Bone marrow (tissue), 2 donors: ENCODE results near the gene ARPC5L.
"Not testable (repeated sequence)": the region's sequence is repeated elsewhere in the genome, so short reads cannot be mapped to it uniquely, and the experiment has no call there.

Source experiments
- DNase-seq, 2 donors: peaks; one replicate each; lab custom pipeline; 2025; lab: John Stamatoyannopoulos, UW

ARPC5L gene

DNA sequence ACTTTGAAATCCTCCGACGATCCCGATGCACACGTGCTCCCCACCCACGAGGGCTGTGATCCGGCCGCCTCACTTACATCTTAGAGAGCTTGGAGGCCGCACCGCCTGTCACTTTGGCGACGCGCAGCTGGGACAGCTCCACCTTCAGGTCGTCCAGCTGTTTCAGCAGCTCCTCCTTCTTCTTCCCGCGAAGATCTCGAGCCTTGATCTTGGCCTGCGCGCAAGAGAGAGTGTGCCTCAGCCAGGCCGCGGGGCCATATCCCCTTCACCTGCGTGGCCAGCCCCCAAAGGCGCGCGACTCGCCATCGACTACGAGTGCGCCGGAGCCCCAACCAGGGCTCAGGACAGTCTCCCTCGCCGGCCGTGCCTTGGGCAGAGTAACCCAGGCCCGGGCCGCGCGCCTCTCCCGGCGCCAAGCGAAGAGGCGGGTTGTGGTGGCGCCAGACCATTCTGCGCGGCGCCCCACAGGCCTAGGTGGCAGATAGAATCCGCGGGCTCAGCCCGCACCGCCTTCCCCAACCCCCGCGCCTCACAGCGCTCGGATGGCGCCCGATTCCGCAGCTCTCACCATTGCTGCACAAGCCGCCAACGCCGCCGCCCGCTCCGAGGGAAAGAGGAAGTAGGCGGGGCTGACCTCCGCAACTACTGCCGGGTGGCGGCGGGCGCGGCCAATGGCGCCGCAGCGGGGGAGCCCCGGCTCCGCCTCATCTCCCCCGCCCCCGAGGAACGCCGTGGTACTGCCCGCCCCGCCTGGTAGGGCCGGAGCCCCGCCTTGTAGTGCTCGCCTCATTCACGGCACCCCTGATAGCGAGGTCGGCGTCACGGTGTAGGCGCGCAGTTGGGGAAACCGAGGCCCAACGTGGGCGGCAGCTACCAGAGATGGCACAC, at the start of gene ARPC5L, which contains the start of gene RPL35:
TSS of gene ARPC5L (plus strand) at position 789 of the 888 bp plus-strand sequence. CDS start 7,161 bp downstream, outside the sequence.
TSS of gene RPL35 (minus strand) at position 616 of the 888 bp plus-strand sequence. CDS start at position 571, 45 bp downstream.
- peak; percentile 79 to 80 for DNase-seq

DNA sequence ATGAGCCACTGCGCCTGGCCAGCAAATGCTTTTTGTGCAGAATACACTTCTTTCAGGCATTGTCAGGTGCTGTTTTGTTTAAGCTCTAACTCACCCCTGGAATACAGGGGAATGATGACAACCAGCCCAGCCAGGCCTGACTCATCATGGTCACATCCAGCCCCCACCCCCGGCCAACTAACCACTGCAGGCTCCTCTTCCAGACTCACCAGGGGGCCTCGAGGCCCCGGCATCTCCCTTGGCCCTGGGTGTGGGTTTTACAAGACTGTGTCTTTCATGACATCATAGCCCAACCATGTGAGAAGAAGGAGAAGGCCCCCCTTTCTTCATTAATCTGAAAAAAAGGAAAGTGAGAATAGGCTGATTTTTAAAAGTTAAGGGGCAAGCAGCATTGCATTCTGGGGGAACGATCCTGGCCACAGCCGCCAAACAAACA, 49.5 kb upstream of the ARPC5L start:
- DNase-seq = peak in 1 of 2 donors; percentile 14

DNA sequence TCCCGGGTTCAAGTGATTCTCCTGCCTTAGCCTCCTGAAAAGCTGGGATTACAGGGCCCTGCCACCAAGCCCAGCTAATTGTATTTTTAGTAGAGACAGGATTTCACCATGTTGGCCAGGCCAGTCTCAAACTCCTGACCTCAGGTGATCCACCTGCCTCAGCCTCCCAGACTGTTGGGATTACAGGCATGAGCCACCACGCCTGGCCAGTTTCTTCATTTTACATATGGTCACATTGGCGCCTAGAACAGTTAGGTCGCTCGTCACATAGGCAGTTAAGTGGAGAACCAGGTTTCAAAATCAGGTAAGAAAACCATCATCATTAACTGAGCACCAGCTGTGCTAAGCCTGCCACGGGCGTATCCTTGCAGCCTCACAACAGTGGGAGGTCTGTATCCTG, 48.9 kb upstream of the ARPC5L start:
- DNase-seq = no peak

DNA sequence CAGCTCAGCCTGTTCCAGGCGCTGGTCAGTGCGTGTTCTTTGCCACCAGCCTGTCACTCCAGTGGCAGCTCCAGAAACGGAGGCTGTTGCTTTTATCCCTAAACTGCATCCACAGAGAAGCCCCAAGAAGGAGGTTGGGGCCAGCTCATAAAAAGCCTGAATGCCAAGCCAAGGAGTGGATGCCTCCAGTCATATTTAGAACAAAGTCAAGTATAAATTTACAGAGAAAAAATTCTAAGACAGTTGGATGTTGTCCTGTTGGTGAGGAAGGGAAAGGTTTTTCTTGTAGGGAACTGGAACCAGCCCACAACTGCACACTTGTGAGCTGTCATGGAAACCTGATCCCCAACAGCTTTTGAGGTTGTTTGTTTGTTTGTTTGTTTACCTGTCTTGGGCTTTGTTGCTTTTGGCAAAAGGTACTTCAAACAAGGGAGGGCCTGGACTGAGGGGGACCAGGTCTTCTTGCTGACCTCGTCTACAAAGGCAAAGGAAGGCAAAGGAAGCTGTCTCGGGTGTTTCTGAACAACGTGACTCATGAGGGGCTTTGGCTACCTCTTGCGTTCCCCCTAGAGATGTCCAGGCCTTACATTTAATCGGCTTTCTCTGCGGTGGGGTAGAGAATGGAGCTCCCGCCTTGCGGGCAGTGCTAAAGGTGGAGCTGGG, 48.3 kb upstream of the ARPC5L start:
- DNase-seq = no peak

DNA sequence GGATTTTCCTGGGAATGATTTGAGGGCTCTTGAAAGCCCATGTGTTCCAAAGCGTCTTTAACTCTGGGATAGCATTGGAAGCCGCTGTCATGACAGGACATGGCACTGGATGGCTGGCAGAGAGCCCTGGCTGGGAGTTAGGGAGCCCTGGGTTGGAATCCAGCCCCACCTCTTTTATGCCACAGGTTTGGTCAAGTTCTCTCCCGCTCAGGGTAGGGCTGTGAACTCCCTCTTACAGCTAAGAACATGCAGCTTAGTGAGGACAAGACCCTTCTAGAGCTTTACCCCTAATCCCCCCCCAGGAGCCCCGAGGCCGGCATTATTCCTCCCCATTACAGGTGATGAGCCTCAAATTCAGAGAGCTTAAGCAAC, 47.8 kb upstream of the ARPC5L start:
- DNase-seq = no peak

DNA sequence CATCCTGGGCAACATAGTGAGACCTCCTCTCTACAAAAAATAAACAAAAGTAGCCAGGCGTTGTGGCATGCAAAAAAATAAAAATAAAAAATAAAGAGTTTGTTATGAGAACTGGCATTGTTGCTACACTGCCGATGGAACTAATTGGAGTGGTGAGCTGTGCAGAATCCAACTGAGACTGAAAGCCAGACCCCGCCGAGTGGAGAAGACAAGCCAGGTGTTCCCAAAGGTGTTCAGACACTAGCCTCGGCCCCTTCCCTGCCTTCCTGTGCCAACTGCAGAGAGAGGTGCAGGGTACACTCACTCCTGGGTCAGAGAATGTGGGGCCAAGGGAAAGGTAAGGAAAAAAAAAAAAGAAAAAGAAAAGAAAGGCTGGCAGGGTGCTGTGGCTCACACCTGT, 46.3 kb upstream of the ARPC5L start:
- DNase-seq = no peak

DNA sequence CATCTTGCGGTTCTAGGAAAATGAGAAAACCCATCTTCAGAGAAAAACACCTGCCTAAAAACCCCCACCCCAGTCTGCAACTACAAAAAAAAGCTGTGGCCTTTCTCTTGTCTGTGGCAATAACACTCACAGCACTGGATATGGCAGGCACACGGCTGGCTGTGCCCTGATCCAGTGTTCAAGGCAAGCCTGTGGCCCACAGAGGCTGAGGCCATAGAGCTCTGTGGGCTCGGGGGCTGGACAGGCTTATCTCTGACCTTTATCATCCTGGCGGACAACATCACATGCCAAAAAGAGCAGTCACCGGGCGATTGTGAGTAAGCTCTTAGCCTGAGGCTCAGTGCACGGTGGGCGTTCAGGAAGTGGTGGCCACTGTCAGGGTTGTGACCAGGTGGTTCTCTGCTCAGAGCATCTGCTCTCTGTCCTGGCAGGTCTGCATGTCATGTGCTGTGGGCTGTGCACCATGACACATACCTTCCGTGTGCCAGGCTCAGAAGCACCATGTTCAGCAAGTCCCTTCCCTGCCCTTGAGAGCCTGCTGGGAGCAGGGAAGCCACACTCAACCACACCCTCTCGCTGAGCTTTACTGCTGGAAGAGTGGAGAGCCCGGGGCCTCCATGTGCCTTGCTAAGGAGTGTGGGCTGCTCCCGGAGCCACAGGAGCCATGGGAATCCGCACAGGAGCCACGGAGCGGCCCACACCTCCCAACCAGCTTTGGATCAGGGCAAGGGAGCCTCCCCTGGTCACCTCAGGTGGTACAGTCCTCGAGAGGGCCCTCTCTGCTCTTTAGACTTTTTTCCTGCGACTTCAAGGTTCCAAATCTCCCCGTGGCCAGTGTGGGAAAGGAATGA, 43.3 kb upstream of the ARPC5L start:
- DNase-seq = no peak

DNA sequence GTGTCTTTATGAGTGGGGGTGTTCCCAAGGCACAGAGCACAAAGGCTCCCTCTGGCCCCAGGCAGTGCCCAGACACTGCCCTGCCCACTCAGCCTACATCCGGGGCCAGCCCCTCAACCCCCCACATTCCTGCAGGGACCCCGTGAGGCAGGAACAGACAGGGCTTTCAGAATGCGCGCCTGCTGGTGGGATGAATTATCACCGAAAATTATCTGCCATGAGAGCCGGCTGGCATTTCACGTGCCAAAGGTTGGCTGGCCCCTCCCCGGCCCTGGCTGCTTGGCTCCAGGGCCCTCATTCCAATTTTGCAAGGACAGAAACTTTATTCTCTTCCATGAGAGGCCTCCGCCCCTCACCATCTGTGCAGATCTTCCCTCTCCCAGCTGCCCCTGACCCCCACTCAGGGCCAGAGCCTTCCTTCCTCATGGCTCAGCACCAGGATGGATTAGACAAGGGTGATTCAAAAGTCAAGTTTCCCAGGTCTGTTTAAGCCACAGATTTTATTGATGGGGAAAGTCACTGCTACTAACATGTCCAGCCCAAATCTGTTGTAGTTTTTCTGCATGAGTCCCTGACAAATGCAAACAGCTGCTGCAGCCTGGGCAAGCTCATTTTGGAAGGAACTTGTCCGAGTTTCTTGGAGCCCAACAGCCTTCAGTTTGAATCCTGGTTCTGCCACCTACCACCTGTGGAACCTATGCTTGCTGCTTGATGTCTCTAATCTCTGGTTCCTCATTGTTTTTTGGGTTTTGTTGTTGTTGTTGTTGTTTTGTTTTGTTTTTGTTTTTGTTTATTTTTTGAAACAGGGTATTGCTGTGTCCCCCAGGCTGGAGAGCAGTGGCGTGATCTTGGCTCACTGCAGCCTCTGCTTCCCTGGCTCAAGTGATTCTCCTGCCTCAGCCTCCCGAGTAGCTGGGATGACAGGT, 41.0 kb upstream of the ARPC5L start:
- DNase-seq = no peak

DNA sequence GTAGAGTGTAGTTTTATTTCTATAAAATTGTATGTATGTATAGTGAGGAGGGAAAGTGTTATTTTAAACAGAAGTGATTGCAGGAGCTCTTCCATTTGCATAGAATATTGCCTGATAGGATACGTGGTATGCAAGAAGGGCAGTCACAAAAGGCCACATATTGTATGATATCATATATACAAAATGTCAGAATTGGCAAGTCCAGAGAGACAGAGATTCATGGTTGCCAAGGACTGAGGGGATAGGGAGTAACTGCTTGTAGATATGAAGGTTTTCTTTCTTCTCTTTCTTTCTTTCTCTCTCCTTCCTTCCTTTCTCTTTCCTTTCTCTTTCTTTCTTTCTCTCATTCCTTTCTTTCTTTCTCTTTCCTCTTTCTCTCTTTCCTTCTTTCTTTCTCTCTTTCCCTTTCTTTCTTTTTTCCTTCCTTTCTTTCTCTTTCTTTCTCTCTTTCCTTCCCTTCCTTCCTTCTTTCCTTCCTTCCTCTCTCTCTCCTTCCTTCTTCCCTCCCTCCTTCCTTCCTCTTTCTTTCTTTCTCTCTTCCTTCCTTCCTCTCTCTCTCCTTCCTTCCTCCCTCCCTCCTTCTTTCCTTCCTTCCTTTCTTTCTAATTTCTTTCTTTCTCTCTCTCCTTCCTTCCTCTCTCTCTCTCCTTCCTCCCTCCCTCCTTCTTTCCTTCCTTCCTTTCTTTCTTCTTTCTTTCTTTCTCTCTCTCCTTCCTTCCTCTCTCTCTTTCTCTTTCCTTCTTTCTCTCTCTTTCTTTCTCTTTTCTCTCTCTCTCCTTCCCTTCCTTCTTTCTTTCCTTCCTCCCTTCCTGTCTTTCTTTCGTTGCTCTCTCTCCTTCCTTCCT, 33.2 kb upstream of the ARPC5L start:
- no peak for DNase-seq

DNA sequence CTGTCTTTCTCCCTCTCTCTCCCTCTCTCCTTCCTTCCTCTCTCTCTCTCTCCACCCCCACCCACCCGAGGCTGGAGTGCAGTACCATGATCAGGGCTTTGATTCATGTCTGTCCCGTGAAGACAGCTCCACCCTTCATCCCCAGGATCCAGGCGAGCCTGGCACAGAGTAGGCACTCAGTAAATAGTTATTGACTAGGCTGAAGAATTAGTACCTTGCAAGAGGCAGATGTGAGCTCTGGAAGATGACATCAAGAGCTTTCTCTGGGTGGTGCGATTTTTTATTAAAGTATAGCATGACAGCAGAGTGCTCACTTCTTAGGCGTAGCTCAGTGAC, 32.6 kb upstream of the ARPC5L start:
- no peak for DNase-seq

DNA sequence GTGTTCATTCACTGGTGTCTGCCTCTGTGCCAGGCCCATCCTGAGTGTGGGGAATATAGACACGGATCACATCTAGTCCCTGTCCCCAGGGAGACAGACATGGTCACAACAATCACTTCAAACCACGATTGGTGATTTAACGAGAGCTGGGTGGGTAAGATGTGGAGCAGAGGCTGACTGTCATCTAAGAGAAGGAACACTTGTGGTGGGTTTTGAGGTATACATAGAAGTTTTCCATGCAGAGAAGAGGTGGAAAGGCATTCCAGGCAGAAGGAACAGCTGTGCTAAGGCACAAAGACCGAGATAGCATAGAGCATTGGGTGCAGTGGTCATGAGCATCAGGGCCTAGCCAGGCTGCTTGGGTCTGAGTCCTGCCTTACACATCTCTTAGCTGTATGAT, 31.3 kb upstream of the ARPC5L start:
- DNase-seq = no peak

DNA sequence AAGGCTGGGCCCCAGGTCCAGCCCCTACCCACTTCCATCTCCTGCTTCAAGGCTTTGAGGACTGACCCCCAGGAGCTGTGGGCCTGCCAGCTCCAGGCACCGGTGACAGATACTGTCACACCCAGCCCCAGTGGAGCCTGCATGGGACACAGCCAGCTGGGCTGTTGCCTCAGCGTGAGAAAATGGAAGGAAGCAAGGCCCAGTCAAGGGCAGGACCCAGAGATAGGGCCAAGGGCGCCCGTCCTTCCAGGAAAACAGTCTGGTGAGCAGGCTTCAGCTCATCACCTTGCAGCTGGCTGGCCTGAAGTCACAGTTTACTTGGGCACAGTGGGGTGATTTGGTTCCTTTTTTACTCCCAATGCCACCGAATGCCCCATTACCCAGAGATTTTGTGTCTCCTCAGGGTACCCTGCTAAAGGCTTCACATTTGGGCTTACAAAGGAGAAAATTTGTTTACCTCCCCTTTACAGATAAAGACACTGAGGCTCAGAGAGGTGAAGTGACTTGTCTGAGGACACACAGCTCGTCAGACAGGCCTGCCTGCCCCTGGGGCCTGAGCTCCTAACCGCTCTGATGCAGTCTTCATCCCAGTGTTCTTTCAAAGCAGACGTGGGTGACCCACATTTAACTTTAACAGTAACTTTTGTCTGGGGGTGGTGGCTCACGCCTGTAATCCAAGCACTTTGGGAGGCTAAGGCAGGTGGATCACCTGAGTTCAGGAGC, 30.1 kb upstream of the ARPC5L start:
- no peak for DNase-seq

DNA sequence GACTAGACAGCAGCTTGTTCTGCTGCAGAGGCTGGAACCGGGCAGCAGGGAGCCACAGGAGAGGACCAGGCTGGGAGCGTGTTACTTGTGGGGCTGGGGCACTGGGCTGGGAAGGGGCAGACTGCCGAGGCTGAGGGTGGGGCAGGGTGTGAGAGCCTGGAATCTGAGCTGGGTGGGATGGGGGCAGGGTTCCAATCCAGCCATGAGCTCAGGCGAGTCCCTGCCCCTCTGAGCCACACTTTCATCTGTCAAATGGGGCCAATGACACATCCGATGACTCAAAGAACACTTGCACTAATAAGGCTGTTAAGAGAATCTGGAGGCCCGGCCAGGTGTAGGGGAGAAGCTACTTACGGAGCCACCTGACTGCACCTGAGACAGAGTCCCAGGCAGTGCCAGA, 27.3 kb upstream of the ARPC5L start:
- no peak for DNase-seq

DNA sequence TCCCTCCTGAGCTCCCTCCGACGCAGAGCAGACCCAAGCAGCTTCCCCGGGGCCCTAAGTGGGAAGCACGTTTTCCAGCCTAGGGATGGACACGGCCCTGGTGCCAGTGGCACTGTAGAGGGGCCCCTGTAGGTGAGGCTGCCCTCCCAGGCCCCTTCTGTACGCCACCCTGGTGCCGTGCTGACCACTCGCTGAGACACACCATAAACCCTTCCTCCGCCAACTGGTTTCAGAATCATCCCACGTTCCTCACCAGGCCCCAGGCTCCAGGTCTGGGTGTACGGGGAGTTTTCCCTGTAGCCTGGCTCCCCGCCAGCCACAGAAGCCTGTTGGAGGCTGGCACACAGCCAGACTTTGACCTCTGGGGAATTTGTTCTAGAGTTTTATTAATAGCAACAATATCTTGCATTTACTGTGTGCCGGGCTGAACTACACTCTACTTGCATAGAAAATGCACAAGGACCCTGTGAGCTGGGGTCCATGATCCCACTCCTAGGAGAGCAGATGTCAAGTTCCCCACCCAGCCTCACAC, 26.8 kb upstream of the ARPC5L start:
- DNase-seq = no peak

DNA sequence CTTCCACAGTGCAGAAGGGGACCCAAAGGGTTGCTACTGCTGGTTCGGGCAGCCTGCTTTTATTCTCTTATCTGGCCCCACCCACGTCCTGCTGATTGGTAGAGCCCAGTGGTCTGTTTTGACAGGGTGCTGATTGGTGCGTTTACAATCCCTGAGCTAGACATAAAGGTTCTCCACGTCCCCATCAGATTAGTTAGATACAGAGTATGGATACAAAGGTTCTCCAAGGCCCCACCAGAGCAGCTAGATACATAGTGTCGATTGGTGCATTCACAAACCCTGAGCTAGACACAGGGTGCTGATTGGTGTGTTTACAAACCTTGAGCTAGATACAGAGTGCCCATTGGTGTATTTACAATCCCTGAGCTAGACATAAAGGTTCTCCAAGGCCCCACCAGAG, 23.8 kb upstream of the ARPC5L start:
- DNase-seq = not testable (repeated sequence)

DNA sequence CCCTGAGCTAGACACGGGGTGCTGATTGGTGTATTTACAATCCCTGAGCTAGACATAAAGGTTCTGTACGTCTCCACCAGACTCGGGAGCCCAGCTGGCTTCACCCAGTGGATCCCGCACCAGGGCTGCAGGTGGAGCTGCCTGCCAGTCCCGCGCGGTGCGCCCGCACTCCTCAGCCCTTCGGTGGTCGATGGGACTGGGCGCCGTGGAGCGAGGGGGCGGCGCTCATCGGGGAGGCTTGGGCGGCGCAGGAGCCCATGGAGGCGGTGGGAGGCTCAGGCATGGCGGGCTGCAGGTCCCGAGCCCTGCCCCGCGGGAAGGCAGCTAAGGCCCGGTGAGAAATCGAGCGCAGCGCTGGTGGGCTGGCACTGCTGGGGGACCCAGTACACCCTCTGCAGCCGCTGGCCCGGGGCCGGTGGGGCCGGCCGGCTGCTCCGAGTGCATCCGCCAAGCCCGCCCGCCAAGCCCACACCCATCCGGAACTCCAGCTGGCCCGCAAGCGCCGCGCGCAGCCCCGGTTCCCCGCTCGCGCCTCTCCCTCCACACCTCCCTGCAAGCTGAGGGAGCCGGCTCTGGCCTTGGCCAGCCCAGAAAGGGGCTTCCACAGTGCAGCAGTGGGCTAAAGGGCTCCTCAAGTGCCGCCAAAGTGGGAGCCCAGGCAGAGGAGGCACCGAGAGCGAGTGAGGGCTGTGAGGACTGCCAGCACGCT, 23.2 kb upstream of the ARPC5L start:
- not testable (repeated sequence) for DNase-seq

DNA sequence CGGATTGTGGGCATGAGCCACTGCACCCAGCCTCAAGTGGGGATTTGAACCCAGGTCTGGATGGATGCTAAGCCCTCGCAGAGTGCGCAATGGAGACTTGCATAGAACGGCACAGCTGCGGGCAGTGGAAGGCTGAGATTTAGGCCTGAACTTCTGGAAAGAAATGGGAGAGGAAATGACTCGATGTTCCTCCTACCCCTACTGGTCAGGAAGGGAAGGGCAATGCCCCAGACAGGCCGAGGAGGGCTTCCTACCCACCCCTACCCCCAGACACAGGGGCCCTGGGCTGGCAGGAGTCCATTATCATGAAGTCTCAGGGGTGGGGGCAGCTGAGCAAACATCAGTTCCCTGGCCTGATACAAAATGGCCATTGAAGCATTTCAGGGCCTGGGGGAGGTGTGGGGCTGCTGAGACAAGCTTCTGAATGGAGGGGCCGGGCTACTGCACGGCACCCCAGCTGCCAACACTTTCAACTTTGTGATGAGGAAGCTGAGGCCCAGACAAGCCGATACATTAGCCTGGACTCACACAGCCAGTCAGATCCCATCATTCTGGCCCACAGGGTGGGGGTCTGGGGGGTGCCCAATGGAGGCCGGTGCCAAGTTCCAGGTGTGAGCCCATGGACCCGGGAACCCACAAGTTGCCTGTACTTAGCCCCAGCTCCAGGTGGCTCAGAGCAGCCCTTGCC, 22.2 kb upstream of the ARPC5L start:
- no peak for DNase-seq

DNA sequence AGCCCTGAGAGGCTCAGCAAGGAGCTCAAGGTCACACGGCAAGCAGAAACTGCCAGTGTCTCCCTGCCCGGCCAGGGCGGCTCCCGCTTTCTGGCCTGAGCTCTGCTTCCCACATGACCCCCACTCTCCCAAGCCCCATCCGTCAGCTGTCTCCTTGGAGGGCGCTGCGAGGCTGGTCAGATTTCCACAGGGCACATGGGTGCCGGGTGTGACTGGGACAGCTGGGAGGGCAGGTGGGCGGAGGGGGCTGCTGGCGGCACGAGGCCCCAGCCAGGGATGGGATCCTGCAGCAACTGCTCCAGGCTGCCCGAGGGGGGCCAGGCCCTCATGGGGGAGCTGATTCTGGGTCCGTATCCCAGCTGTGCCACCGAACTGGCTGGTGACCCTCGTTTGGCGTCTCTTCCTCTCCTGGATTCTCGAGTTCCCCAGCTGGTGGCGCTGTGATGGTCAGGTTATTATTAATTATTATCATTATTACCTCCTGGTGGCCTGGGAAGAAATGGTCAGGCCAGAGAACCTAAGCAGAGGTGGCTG, 21.6 kb upstream of the ARPC5L start:
- DNase-seq = no peak
